ENCODE data around the gene MYO18A. TPM values are rescaled to one million over a fixed set of nuclear protein-coding genes. Genes with fewer than 3 reads are reported as not detected.

Gene MYO18A
- total and polyA plus RNA-seq, 2 of the 4 experiments (the other 2 are of a cell fraction): 22.4 to 39.1 TPM

DNA sequence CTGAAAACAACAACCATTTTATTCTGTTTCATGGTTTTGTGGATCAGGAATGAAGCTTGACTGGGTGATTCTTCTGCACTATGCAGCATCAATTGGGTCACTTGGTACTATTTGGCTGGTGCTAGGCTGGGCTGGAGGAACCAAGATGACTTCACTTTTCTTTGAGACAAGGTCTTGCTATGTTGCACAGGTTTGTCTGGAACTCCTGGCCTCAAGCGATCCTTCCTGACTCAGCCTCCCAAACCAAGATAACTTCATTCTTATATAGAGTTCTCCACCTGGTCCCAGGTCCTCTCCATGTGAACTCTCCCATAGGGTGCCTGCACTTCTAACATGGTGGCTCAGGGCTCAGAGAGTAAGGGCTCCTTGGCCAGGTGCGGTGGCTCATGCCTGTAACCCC is 139.1 kb downstream of the MYO18A start:
- Histone ChIP-seq H3K9me3 (ENCODE audit: control insufficient read depth, insufficient read depth, low read length) (peaks cover 2% of the 10 kb centered on the region), H2BK15ac (ENCODE audit: low read depth, low read length) (no peak overlapping the region), H3K4ac (ENCODE audit: low read depth, low read length) (no peak overlapping the region), H2BK5ac (ENCODE audit: low read depth, low read length, poor library complexity, severe bottlenecking) (no peak overlapping the region), H3K27ac (ENCODE audit: insufficient read depth, low read length) (no peak overlapping the region), H2BK120ac (ENCODE audit: low read depth, low read length) (no peak overlapping the region), H3K9ac (ENCODE audit: low read depth, low read length) (no peak overlapping the region), H4K20me1 (ENCODE audit: insufficient read depth, low read length) (no peaks in the 10 kb centered on the region), H4K5ac (ENCODE audit: low read depth, low read length) (no peak overlapping the region), H3K9me1 (ENCODE audit: insufficient read depth, low read length) (no peaks in the 10 kb centered on the region), H2BK20ac (ENCODE audit: low read depth, low read length) (no peak overlapping the region), H3K4me3 (ENCODE audit: insufficient read depth, low read depth, low read length) (no peak overlapping the region), H3K36me3 (ENCODE audit: control insufficient read depth, insufficient read depth, low read length) (no peaks in the 10 kb centered on the region), H3K27me3 (ENCODE audit: control insufficient read depth, insufficient read depth, low read length) (peaks cover 50% of the 10 kb centered on the region), H2AK9ac (replicated peaks; ENCODE audit: low read depth, low read length, poor library complexity) (no peak overlapping the region), H3K4me2 (ENCODE audit: low read depth, low read length) (no peak overlapping the region), H3K14ac (replicated peaks; ENCODE audit: low read depth, low read length) (no peak overlapping the region), H3K79me1 (ENCODE audit: low read depth in 1 of 2, low read length in 2 of 2) (no peaks in the 10 kb centered on the region), H2AFZ (replicated peaks; ENCODE audit: low read length, poor library complexity) (no peak overlapping the region), H4K91ac (ENCODE audit: insufficient read depth, low read depth, low read length) (no peak overlapping the region), H3K56ac (ENCODE audit: extremely low read depth, insufficient read depth, low read length) (no peak overlapping the region), H3K18ac (ENCODE audit: low read depth, low read length) (no peak overlapping the region), H4K8ac (ENCODE audit: low read depth in 2 of 2, low read length in 2 of 2) (no peak overlapping the region), H2AK5ac (ENCODE audit: low read depth, low read length) (no peak overlapping the region), H3K4me1 (ENCODE audit: control insufficient read depth, insufficient read depth, low read length) (no peaks in the 10 kb centered on the region), H3K23ac (ENCODE audit: low read depth, low read length) (no peak overlapping the region)
- POLR2A ChIA-PET (ENCODE audit: unreplicated experiment): interaction anchor here (0.6 kb wide), 1 partner anchor 33 kb away, joined by 5 read pairs; no protein-coding TSS in a partner anchor
- DNase-seq (no peak), ATAC-seq (ENCODE audit: low read depth) (no peak)
- no CpG with 5 or more reads among the region's 2 CpGs for WGBS, 2 experiments (ENCODE audit: extremely low coverage in 2 of 2, insufficient read length in 1 of 2)
- BruUV-seq (replicated peaks): no TSS peak
- intact Hi-C loops (cut with micrococcal nuclease): loop anchor here (10.0 kb wide), 1 partner anchor 76 kb away; no protein-coding TSS in a partner anchor
- TF ChIP-seq FOS (IDR thresholded peaks at IDR 0.05; ENCODE audit: low read depth, low read length): no peak
- TF ChIP-seq, protein P1, sequence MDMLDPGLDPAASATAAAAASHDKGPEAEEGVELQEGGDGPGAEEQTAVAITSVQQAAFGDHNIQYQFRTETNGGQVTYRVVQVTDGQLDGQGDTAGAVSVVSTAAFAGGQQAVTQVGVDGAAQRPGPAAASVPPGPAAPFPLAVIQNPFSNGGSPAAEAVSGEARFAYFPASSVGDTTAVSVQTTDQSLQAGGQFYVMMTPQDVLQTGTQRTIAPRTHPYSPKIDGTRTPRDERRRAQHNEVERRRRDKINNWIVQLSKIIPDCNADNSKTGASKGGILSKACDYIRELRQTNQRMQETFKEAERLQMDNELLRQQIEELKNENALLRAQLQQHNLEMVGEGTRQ (IDR thresholded peaks at IDR 0.05; ENCODE audit: low read depth, low read length): no peak
- TF ChIP-seq NFE2L2 (IDR thresholded peaks at IDR 0.05; ENCODE audit: low read depth, low read length): no peak
- TF ChIP-seq CHD1 (IDR thresholded peaks at IDR 0.05; ENCODE audit: low read depth, low read length): no peak
- TF ChIP-seq RCOR1 (IDR thresholded peaks at IDR 0.05; ENCODE audit: insufficient replicate concordance, low read length): no peak
- no peak for TF ChIP-seq MAFK (IDR thresholded peaks at IDR 0.05; ENCODE audit: low read depth, low read length)
- TF ChIP-seq, protein P2, sequence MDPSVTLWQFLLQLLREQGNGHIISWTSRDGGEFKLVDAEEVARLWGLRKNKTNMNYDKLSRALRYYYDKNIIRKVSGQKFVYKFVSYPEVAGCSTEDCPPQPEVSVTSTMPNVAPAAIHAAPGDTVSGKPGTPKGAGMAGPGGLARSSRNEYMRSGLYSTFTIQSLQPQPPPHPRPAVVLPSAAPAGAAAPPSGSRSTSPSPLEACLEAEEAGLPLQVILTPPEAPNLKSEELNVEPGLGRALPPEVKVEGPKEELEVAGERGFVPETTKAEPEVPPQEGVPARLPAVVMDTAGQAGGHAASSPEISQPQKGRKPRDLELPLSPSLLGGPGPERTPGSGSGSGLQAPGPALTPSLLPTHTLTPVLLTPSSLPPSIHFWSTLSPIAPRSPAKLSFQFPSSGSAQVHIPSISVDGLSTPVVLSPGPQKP (IDR thresholded peaks at IDR 0.05; ENCODE audit: borderline replicate concordance, low read depth, low read length): no peak
- TF ChIP-seq RAD21 (IDR thresholded peaks at IDR 0.05; ENCODE audit: low read length): no peak
- TF ChIP-seq RFX5 (IDR thresholded peaks at IDR 0.05; ENCODE audit: low read depth, low read length): no peak
- TF ChIP-seq MXI1 (IDR thresholded peaks at IDR 0.05; ENCODE audit: borderline replicate concordance, low read depth, low read length): no peak
- TF ChIP-seq BHLHE40 (IDR thresholded peaks at IDR 0.05; ENCODE audit: low read depth, low read length): no peak
- no peak for TF ChIP-seq POLR2A (IDR thresholded peaks at IDR 0.05; ENCODE audit: low read depth, low read length)
- no peak for TF ChIP-seq CTCF (conservative IDR thresholded peaks at IDR 0.05; ENCODE audit: low read depth, low read length)
- TF ChIP-seq CEBPB (IDR thresholded peaks at IDR 0.05; ENCODE audit: low read depth, low read length): no peak
- TF ChIP-seq SMC3 (IDR thresholded peaks at IDR 0.05; ENCODE audit: low read depth, low read length): no peak
- TF ChIP-seq MAZ (IDR thresholded peaks at IDR 0.05; ENCODE audit: borderline replicate concordance, low read depth, low read length): no peak
- CTCF ChIA-PET: no interaction called here
- in situ Hi-C loops (cut with MboI; ENCODE audit: low sequenced_read_pairs): loop anchor here (10.0 kb wide), 1 partner anchor 64 kb away; no protein-coding TSS in a partner anchor
- dilution Hi-C loops (cut with HindIII; ENCODE audit: low sequenced_read_pairs, unreplicated experiment): no loop called here

All from IMR-90 (cell line).